Uterus (tissue), 4 donors: Measurements from ENCODE around the gene VWDE. TPM values are rescaled to one million over a fixed set of nuclear protein-coding genes. Genes with fewer than 3 reads are reported as not detected.

Experiments
- DNase-seq, 2 donors: peaks; one replicate each; pipeline ENCODE4 v3.0.0-alpha.2; 2019 to 2020
- H3K27ac ChIP-seq, 2 donors: fragments of 200-600 bp; sonication (generic); 1 replicate in 1 of 2; 2 replicates in 1 of 2; pipeline ENCODE4 v1.5.1; 2016 to 2018
- H3K27me3 ChIP-seq, 2 donors: fragments of 200-600 bp; sonication (generic); one replicate each; pipeline ENCODE4 v1.5.1; 2018 to 2019; ENCODE audit warnings: control low read depth in 1 of 2
- H3K36me3 ChIP-seq, 2 donors: fragments of 200-600 bp; sonication (generic); one replicate each; pipeline ENCODE4 v1.5.1; 2019; ENCODE audit warnings: control low read depth in 1 of 2
- H3K4me1 ChIP-seq, 2 donors: fragments of 200-600 bp; sonication (generic); one replicate each; pipeline ENCODE4 v1.5.1; 2018 to 2019; ENCODE audit warnings: control low read depth in 1 of 2
- H3K4me3 ChIP-seq, 2 donors: fragments of 200-600 bp; sonication (generic); 1 replicate in 1 of 2; 2 replicates in 1 of 2; pipeline ENCODE4 v1.5.1; 2018 to 2019; ENCODE audit warnings: mild to moderate bottlenecking in 1 of 2
- H3K9me3 ChIP-seq, 2 donors: fragments of 200-600 bp; sonication (generic); one replicate each; pipeline ENCODE4 v1.5.1; 2019; ENCODE audit warnings: control low read depth in 1 of 2
- CTCF ChIP-seq, 4 experiments: fragments of 200-600 bp in 2 of 4; fragments of 450-650 bp in 2 of 4; sonication (generic) in 2 of 4; IDR thresholded peaks; one replicate each; pipeline ENCODE4 v1.5.1; 2016 to 2019; ENCODE audit warnings: antibody characterized with exemption in 4 of 4, mild to moderate bottlenecking in 2 of 4, moderate library complexity in 1 of 4
- POLR2A ChIP-seq, 2 donors: fragments of 450-650 bp; IDR thresholded peaks; one replicate each; pipeline ENCODE4 v1.6.1; 2016; ENCODE audit warnings: antibody characterized with exemption in 2 of 2, mild to moderate bottlenecking in 1 of 2, moderate library complexity in 1 of 2
- intact Hi-C: fragments of 100-400 bp; cut with DNase I; formaldehyde crosslinking; loops from one replicate; pipeline ENCODE4 v1.15.1; 2023; ENCODE audit warnings: low total_unique reads
- total RNA-seq, 4 donors: library from RNA; depleted of rRNA in 3 of 4; stranded (reverse); fragments of >200 nt in 3 of 4; gene quantifications; one replicate each; pipeline versions ENCODE4 v1.1.0 to v1.2.4, GENCODE V29; 2014 to 2023
- donor health status: DM: yes; HTN: yes; CAD: no.

Gene VWDE
- total RNA-seq, 4 donors from 2014 or later = 0.95 to 23.2 TPM; not detected in 2

DNA sequence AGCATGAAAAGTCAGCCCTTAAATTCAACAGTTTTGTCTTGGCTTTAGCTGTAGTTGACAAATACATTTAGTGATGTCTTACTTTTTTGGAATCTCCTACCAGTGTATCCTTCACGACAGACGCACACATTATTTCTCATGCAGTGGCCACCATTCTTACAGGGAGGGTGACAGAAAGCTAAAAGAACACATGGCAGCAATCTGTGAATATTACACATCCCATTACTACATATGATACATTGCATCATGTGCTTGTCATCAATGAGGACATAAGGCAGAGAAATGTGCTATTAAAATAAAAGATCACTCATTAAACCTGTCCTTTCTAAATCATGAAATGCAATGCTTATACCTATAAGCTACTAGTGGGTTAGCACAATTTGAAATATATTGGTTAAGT lies 66.6 kb downstream of the VWDE start:
- intact Hi-C loops = no loop called here
- no peak for TF ChIP-seq CTCF (IDR thresholded peaks at IDR 0.05)
- no peak for TF ChIP-seq POLR2A (IDR thresholded peaks at IDR 0.05)
- H3K36me3 ChIP-seq = no peaks in the 10 kb centered on the region

GRCh38 chr7:12328888-12329770 lies 74.5 kb downstream of the VWDE start:
- peaks cover 0 to 4% of the 10 kb centered on the region in 2 donors for H3K36me3 ChIP-seq
- no peaks in the 10 kb centered on the region for H3K9me3 ChIP-seq
- H3K4me3 ChIP-seq = no peak overlapping the region
- TF ChIP-seq CTCF (IDR thresholded peaks at IDR 0.05) (no peak), POLR2A (IDR thresholded peaks at IDR 0.05) (no peak)
- no peak for DNase-seq
- intact Hi-C loops = no loop called here
- no peaks in the 10 kb centered on the region for H3K27me3 ChIP-seq
- no peak overlapping the region for H3K27ac ChIP-seq
- no peaks in the 10 kb centered on the region for H3K4me1 ChIP-seq

More for the DNA sequence above, 66.6 kb downstream of the VWDE start:
- Histone ChIP-seq H3K27ac (no peak overlapping the region), H3K9me3 (no peaks in the 10 kb centered on the region), H3K4me1 (no peaks in the 10 kb centered on the region), H3K4me3 (no peak overlapping the region), H3K27me3 (no peaks in the 10 kb centered on the region)
- DNase-seq = no peak

GRCh38 chr7:12327922-12328321 lies 75.7 kb downstream of the VWDE start:
- TF ChIP-seq POLR2A (IDR thresholded peaks at IDR 0.05) (no peak), CTCF (IDR thresholded peaks at IDR 0.05) (no peak)
- H3K9me3 ChIP-seq = no peaks in the 10 kb centered on the region
- no peaks in the 10 kb centered on the region for H3K27me3 ChIP-seq
- H3K4me3 ChIP-seq = no peak overlapping the region
- no peaks in the 10 kb centered on the region for H3K4me1 ChIP-seq
- H3K36me3 ChIP-seq = peaks cover 0 to 4% of the 10 kb centered on the region in 2 donors
- no peak overlapping the region for H3K27ac ChIP-seq
- intact Hi-C loops = no loop called here
- DNase-seq = no peak

- Histone ChIP-seq H3K27me3 (no peaks in the 10 kb centered on the region), H3K36me3 (peaks cover 0 to 4% of the 10 kb centered on the region in 2 donors), H3K9me3 (no peaks in the 10 kb centered on the region), H3K4me3 (no peak overlapping the region), H3K27ac (no peak overlapping the region), H3K4me1 (no peaks in the 10 kb centered on the region)
- DNase-seq = no peak
- TF ChIP-seq CTCF (IDR thresholded peaks at IDR 0.05) = no peak
- intact Hi-C loops = no loop called here
Measured at GRCh38 chr7:12325646-12326045, 78.0 kb downstream of the VWDE start.

DNA sequence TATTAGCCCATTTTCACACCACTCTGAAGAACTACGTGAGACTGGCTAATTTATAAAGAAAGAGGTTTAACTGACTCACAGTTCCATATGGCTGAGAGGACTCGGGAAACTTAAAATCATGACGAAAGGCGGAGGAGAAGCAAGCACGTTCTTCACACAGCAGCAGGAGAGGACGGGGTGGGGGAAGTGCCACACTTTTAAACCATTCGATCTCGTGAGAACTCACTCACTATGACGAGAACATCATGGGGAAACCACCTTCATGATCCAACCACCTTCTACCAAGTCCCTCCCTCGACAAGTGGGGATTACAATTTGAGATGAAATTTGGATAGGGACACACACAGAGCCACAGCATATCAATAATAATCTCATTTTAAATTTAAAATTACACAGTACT lies 80.2 kb downstream of the VWDE start:
- Histone ChIP-seq H3K27ac (no peak overlapping the region), H3K4me1 (no peaks in the 10 kb centered on the region), H3K9me3 (no peaks in the 10 kb centered on the region), H3K27me3 (no peaks in the 10 kb centered on the region), H3K4me3 (no peak overlapping the region), H3K36me3 (peaks cover 0 to 4% of the 10 kb centered on the region in 2 donors)
- no peak for DNase-seq
- TF ChIP-seq POLR2A (IDR thresholded peaks at IDR 0.05) (no peak), CTCF (IDR thresholded peaks at IDR 0.05) (no peak)
- intact Hi-C loops = no loop called here
